Measurements from ENCODE around the gene TNFSF12.

Gene TNFSF12

GRCh38 chr17:7579001-7579833 lies 30.4 kb downstream of the TNFSF12 start, which contains the start of gene CD68:
Gene CD68 (plus strand): TSS chr17:7579638. CDS start chr17:7579678, 40 bp downstream.
- no peak for TF ChIP-seq CTCF (IDR thresholded peaks at IDR 0.05)

- TF ChIP-seq CTCF (IDR thresholded peaks at IDR 0.05) = no peak
Measured at GRCh38 chr17:7579834-7580603, 31.2 kb downstream of the TNFSF12 start.

GRCh38 chr17:7580604-7581575 lies 32.0 kb downstream of the TNFSF12 start:
- TF ChIP-seq CTCF (IDR thresholded peaks at IDR 0.05) = no peak

GRCh38 chr17:7582396-7583252 lies 33.8 kb downstream of the TNFSF12 start:
- 0 out of 2 replicates have a peak, but pooled peaks have one; percentile 13 for TF ChIP-seq CTCF (IDR thresholded peaks at IDR 0.05)

GRCh38 chr17:7583253-7584109 lies 34.6 kb downstream of the TNFSF12 start, which contains the start of gene MPDU1:
Gene MPDU1 (plus strand): TSS chr17:7583852. CDS start chr17:7583863, 11 bp downstream.
- no peak for TF ChIP-seq CTCF (IDR thresholded peaks at IDR 0.05)

Measured in LNCAP (cell line).